ENCODE data around the gene PTMA. TPM values are rescaled to one million over a fixed set of nuclear protein-coding genes. Genes with fewer than 3 reads are reported as not detected.
"Not testable (repeated sequence)": the region's sequence is repeated elsewhere in the genome, so short reads cannot be mapped to it uniquely, and the experiment has no call there.

The PTMA gene
- total RNA-seq, 1 donor from 2014 or later, result 977 TPM

- peak in 1 of 2 donors; percentile 59 for DNase-seq (ENCODE audit: low read depth in 2 of 2)
Measured at GRCh38 chr2:231715988-231716616, 7.8 kb downstream of the PTMA start.

GRCh38 chr2:231716666-231717280, 8.4 kb downstream of the PTMA start:
- DNase-seq (ENCODE audit: low read depth in 2 of 2), result peak in 1 of 2 donors; percentile 36

GRCh38 chr2:231717281-231718171, 9.2 kb downstream of the PTMA start:
- peak in 1 of 2 donors; percentile 19 for DNase-seq (ENCODE audit: low read depth in 2 of 2)

GRCh38 chr2:231718799-231719198, 10.5 kb downstream of the PTMA start:
- DNase-seq (ENCODE audit: low read depth in 2 of 2), result no peak

GRCh38 chr2:231720292-231720986, 12.1 kb downstream of the PTMA start:
- DNase-seq (ENCODE audit: low read depth in 2 of 2), result peak in 1 of 2 donors; percentile 53

- no peak for DNase-seq (ENCODE audit: low read depth in 2 of 2)
Measured at GRCh38 chr2:231720987-231721966, 13.0 kb downstream of the PTMA start.

GRCh38 chr2:231722721-231723307, 14.5 kb downstream of the PTMA start:
- DNase-seq (ENCODE audit: low read depth in 2 of 2), result no peak

- DNase-seq (ENCODE audit: low read depth in 2 of 2), result no peak
Measured at GRCh38 chr2:231725476-231725875, 17.2 kb downstream of the PTMA start.

GRCh38 chr2:231726276-231726675, 18.0 kb downstream of the PTMA start:
- no peak for DNase-seq (ENCODE audit: low read depth in 2 of 2)

- no peak for DNase-seq (ENCODE audit: low read depth in 2 of 2)
Measured at GRCh38 chr2:231727621-231728020, 19.3 kb downstream of the PTMA start.

GRCh38 chr2:231732604-231733003, 24.3 kb downstream of the PTMA start:
- DNase-seq (ENCODE audit: low read depth in 2 of 2), result no peak

- no peak for DNase-seq (ENCODE audit: low read depth in 2 of 2)
Measured at GRCh38 chr2:231737761-231738160, 29.4 kb downstream of the PTMA start.

GRCh38 chr2:231743376-231744116, 35.2 kb downstream of the PTMA start:
- no peak for DNase-seq (ENCODE audit: low read depth in 2 of 2)

- DNase-seq (ENCODE audit: low read depth in 2 of 2), result no peak
Measured at GRCh38 chr2:231745303-231746038, 37.1 kb downstream of the PTMA start.

- not testable (repeated sequence) for DNase-seq (ENCODE audit: low read depth in 2 of 2)
Measured at GRCh38 chr2:231748153-231748896, 40.0 kb downstream of the PTMA start.

GRCh38 chr2:231749016-231749415, 40.7 kb downstream of the PTMA start:
- not testable (repeated sequence) for DNase-seq (ENCODE audit: low read depth in 2 of 2)

GRCh38 chr2:231751042-231751815, 42.9 kb downstream of the PTMA start:
- no peak for DNase-seq (ENCODE audit: low read depth in 2 of 2)
